ENCODE data around the gene FERMT3. TPM values are rescaled to one million over a fixed set of nuclear protein-coding genes. Genes with fewer than 3 reads are reported as not detected.

The FERMT3 gene
- total and polyA plus RNA-seq, 4 donors = 3.4 to 47.2 (median 9.7) TPM

- DNase-seq (ENCODE audit: low spot score) = no peak
- H3K4me3 ChIP-seq (ENCODE audit: low read depth in 1 of 3, low read length in 3 of 3) = no peak overlapping the region
- H3K27me3 ChIP-seq (ENCODE audit: control insufficient read depth in 4 of 4, insufficient read depth in 4 of 4, low read length in 3 of 4) = no peaks in the 10 kb centered on the region
- peaks cover 0 to 12% (median 3%) of the 10 kb centered on the region in 4 donors for H3K36me3 ChIP-seq (ENCODE audit: control insufficient read depth in 4 of 4, insufficient read depth in 3 of 4, low read depth in 1 of 4, low read length in 3 of 4)
- 87% methylated on average over 7 of the region's 7 CpGs for WGBS
- H3K4me1 ChIP-seq (ENCODE audit: control insufficient read depth in 4 of 4, insufficient read depth in 4 of 4, low read length in 3 of 4) = peaks cover 2 to 28% (median 23%) of the 10 kb centered on the region in 4 donors
- TF ChIP-seq TAF1 (conservative IDR thresholded peaks at IDR 0.05) (no peak), HNF4A (conservative IDR thresholded peaks at IDR 0.05) (no peak), RXRA (IDR thresholded peaks at IDR 0.05) (no peak), YY1 (IDR thresholded peaks at IDR 0.05) (no peak), MAX (IDR thresholded peaks at IDR 0.05) (no peak), EGR1 (IDR thresholded peaks at IDR 0.05; ENCODE audit: low read depth in 2 of 2) (no peak), JUND (IDR thresholded peaks at IDR 0.05) (no peak), RAD21 (IDR thresholded peaks at IDR 0.05) (no peak), NR2F2 (IDR thresholded peaks at IDR 0.05) (no peak), ZBTB33 (IDR thresholded peaks at IDR 0.05) (no peak), HNF4G (IDR thresholded peaks at IDR 0.05) (no peak), ATF3 (IDR thresholded peaks at IDR 0.05) (no peak), FOXA1 (IDR thresholded peaks at IDR 0.05) (no peak), REST (IDR thresholded peaks at IDR 0.05) (no peak)
- no peak overlapping the region for H3K27ac ChIP-seq (ENCODE audit: low read depth in 1 of 2, low read length in 2 of 2)
- H3K9me3 ChIP-seq (ENCODE audit: control insufficient read depth in 4 of 4, low read length in 3 of 4) = no peaks in the 10 kb centered on the region
- no peak overlapping the region for H3K9ac ChIP-seq (ENCODE audit: low read depth in 1 of 2, low read length in 2 of 2)
Measured at GRCh38 chr11:64254326-64254725, 47.8 kb downstream of the FERMT3 start.

DNA sequence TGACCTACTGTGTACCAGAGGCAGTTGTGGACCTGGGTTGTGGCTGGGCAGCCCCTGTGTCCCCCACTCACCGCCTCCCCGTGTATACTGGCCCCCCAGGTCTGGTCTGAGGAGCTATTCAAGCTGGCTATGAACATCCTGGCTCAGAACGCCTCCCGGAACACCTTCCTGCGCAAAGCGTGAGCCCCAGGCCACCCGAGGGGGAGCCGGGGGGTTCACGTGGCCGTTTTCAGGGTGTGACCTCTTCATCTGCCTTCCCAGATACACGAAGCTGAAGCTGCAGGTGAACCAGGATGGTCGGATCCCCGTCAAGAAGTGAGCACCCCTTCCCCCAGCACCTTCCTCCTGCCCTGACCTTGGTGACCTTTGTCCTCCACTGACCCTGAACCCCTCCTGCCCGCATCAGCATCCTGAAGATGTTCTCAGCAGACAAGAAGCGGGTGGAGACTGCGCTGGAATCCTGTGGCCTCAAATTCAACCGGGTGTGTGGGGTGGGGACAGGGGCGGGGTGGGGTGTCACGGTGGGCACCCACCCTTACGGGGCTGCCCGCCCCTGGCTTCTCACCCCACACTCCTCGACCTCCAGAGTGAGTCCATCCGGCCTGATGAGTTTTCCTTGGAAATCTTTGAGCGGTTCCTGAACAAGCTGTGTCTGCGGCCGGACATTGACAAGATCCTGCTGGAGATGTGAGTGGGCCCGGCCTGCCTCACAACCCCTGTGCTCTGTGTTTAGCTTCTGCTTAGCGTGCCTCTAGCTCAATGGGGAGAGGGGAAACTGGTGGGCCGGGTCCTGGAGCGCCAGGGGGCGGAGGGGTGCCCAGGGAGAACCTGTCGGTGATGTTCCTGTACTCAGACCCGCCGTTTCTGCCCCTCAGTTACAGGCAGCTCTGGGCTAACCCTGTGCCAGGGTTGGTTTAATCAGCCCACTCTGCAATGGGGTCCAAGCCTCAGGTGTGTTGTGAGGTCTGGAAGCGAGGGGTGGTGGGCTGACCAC is 48.9 kb downstream of the FERMT3 start:
- Histone ChIP-seq H3K4me1 (ENCODE audit: control insufficient read depth in 4 of 4, insufficient read depth in 4 of 4, low read length in 3 of 4) (peaks cover under 1 to 17% (median 14%) of the 10 kb centered on the region in 4 donors), H3K9ac (ENCODE audit: low read depth in 1 of 2, low read length in 2 of 2) (no peak overlapping the region), H3K27ac (ENCODE audit: low read depth in 1 of 2, low read length in 2 of 2) (no peak overlapping the region), H3K9me3 (ENCODE audit: control insufficient read depth in 4 of 4, low read length in 3 of 4) (no peaks in the 10 kb centered on the region), H3K36me3 (ENCODE audit: control insufficient read depth in 4 of 4, insufficient read depth in 3 of 4, low read depth in 1 of 4, low read length in 3 of 4) (peaks cover 0 to 12% (median 3%) of the 10 kb centered on the region in 4 donors), H3K4me3 (ENCODE audit: low read depth in 1 of 3, low read length in 3 of 3) (no peak overlapping the region), H3K27me3 (ENCODE audit: control insufficient read depth in 4 of 4, insufficient read depth in 4 of 4, low read length in 3 of 4) (no peaks in the 10 kb centered on the region)
- no peak for DNase-seq (ENCODE audit: low spot score)
- whole genome bisulfite sequencing = 92% methylated on average over 35 of the region's 35 CpGs
- TF ChIP-seq, protein P1, sequence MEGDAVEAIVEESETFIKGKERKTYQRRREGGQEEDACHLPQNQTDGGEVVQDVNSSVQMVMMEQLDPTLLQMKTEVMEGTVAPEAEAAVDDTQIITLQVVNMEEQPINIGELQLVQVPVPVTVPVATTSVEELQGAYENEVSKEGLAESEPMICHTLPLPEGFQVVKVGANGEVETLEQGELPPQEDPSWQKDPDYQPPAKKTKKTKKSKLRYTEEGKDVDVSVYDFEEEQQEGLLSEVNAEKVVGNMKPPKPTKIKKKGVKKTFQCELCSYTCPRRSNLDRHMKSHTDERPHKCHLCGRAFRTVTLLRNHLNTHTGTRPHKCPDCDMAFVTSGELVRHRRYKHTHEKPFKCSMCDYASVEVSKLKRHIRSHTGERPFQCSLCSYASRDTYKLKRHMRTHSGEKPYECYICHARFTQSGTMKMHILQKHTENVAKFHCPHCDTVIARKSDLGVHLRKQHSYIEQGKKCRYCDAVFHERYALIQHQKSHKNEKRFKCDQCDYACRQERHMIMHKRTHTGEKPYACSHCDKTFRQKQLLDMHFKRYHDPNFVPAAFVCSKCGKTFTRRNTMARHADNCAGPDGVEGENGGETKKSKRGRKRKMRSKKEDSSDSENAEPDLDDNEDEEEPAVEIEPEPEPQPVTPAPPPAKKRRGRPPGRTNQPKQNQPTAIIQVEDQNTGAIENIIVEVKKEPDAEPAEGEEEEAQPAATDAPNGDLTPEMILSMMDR (IDR thresholded peaks at IDR 0.05; ENCODE audit: low read depth, low read length, missing input control) = no peak
- no peak for TF ChIP-seq TAF1 (conservative IDR thresholded peaks at IDR 0.05)
- no peak for TF ChIP-seq EGR1 (IDR thresholded peaks at IDR 0.05; ENCODE audit: low read depth in 2 of 2)
- no peak for TF ChIP-seq JUND (IDR thresholded peaks at IDR 0.05)
- TF ChIP-seq FOXA2 (IDR thresholded peaks at IDR 0.05) = no peak
- TF ChIP-seq ZBTB33 (IDR thresholded peaks at IDR 0.05) = no peak
- no peak for TF ChIP-seq YY1 (IDR thresholded peaks at IDR 0.05)
- no peak for TF ChIP-seq REST (IDR thresholded peaks at IDR 0.05)
